NCI-H1417 (cell line): ENCODE data around the gene ABCC1.
"Not testable (repeated sequence)": the region's sequence is repeated elsewhere in the genome, so short reads cannot be mapped to it uniquely, and the experiment has no call there.

Experiments
- DNase-seq, 3 experiments: peaks; one replicate each; lab custom pipeline; 2025; lab: John Stamatoyannopoulos, UW

The ABCC1 gene

DNA sequence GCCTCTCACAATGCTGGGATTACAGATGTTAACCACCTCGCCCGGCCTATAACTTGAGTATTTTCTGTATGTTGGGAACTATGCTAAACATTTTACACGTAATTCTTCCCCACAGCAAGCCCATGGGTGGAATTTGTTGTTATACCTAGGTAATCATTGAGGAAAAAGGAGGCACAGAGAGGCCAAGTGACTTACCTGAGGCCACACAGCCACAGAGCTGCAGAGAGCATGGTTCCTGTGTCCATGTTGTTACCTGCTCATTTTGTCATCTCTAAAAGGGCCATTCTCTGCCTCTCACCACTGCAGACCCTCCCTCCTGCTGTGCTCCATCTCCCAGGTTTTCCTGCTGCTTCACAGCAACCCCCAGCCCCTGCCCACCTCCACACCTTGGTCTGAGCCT is 135.5 kb downstream of the ABCC1 start:
- no peak for DNase-seq

DNA sequence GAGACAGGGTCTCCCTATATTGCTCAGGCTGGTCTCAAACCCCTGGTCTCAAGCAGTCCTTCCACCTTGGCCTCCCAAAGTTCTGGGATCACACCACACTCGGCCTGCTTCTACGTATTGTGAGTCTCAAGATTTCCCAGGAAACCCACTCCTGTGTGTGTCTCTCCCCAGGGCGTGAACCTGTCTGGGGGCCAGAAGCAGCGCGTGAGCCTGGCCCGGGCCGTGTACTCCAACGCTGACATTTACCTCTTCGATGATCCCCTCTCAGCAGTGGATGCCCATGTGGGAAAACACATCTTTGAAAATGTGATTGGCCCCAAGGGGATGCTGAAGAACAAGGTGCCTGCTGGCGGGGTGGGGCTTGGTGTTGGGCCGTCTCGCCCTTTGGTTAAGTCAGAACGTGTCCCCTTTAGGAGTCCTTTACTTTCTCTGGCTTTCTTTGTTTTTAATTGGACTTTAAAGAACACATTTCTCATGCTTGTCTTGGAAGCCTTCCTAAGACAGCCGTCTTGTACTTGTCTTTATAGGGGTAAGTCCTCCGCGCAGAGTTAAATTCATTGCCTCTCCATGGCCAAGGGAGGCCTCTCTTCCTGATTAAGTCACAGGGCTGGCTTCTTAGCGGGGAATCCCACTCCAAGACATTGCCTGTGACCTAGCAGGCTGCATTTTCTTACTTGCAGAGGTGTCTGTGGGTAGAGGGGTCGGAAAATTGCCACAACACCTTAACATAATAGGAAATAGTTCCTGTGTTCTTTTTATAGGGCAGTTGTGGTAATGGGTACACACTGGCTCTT is 137.4 kb downstream of the ABCC1 start:
- DNase-seq = no peak

DNA sequence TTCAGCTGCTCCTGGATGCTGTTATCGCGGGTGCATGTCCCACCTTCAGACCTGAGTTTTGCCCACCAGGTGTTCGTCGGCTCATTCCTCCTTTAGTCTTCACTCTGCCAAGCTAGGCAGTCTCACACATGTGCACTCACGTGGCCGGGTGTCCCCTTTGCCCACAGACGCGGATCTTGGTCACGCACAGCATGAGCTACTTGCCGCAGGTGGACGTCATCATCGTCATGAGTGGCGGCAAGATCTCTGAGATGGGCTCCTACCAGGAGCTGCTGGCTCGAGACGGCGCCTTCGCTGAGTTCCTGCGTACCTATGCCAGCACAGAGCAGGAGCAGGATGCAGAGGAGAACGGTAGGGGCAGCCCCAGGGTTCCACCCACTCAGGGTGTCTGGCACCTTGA is 140.8 kb downstream of the ABCC1 start:
- DNase-seq = no peak

DNA sequence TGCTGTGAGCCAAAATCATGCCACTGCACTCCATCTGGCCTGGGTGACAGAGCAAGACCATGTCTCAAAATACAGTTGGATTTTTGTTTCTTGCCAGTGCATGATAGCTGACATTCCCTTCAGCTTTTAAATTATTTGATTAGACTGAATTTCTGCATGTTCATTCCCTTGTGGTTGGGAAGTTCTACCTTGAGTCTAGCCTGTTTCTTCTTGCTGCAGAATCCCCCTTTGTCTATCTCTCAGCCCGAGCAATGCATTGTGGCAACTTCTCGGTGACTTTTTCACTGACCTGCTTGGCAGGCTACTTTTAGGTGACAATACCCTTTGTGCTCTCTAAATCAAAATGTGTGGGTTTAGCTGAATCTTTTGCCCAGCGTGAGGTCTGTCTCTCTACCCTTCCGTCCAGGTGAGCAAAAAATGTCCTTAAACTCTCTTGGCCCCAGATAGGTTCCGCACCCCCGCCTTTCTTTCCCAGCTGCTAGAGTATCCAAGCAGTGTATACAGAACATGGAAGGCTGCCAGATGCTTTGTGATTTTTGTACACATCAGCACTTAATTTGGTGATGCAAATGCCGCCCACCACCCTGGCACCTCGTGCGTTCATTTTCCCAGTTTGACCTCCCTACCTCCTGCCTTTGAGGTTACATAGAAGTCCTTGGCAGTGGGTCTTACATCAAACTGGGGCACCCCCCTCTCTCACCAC is 143.7 kb downstream of the ABCC1 start:
- DNase-seq = peak in 1 of 3 experiments; percentile 36

DNA sequence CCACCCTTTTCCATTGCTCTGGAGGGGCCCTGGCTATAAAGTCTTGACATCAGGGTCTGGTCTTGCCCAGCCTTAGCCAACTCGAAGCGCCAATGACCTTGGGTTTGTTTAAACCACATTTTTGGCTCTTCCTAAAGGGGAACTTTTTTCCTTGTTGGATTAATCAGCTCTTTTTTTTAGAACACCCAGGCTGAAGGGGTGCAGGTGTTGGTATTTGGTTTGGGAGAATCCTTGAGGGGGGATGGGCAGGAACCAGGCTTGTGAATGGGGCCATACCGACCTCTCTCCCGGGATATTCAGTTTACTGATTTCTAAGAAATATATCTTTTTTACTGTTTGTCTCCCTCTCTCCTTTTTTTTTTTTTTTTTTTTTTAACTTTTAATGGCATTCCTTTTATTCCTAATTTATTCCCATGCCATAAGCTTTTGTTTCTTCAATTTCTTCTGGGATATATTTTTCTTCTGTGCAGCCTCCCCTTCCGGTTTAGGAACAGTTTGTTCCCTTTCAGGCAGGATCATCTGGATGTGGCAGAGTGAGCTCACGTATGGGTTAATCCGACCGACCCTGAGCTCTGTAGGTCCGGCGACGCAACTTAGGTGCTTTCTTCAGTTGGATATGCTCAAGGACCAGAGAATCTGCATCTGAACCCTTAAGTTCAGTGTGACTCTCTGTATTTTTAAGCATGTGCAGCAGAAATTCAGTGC is 144.4 kb downstream of the ABCC1 start:
- no peak for DNase-seq

DNA sequence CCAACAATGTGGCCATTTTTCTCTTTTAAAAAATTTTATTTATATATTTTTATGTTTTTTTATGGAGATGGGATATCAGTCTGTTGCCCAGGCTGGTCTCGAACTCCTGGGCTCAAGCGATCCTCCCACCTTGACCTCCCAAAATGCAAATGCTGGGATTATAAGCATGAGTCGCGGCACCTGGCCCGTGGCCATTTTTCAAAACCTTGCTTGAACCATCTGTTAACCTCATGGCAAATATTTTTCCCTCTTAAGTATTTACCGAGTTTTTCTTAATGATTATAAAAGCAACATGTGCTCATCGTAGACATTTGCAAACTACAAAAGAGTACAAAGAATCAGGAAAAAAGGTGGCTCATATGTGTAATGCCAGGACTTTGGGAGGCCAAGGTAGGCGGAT is 146.2 kb downstream of the ABCC1 start:
- no peak for DNase-seq

DNA sequence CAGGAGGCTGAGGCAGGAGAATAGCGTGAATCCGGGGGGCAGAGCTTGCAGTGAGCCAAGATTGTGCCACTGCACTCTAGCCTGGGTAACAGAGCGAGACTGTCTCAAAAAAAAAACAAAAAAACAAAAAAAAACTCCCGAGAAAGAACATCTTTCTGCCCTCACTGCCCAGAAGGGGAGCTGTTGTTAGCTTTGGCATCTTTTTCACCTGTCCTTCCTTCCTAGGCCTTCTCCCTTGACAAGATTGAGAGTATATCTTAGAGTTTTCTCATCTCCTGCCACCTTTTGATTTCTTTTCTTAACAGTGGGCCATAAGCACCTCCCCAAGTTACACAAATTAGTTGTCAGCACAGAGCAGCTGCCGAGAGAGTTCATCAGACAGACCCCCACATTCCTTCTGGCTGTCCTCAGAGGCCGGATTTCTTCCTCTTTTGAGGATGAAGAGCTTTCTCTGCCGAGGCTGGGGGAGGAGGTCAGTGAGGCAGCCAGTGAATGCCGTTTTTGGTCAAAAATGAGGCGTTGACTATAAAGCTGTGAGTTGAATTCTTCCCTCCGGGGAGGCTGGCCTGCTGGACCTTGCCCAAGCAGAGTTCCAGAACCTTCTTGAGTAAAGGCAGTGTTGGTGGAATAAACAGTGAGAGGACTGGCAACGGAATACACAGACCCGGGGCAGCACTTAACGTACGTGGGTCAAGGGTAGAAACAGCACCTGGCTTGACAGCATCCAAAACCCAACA is 146.9 kb downstream of the ABCC1 start:
- DNase-seq = no peak

DNA sequence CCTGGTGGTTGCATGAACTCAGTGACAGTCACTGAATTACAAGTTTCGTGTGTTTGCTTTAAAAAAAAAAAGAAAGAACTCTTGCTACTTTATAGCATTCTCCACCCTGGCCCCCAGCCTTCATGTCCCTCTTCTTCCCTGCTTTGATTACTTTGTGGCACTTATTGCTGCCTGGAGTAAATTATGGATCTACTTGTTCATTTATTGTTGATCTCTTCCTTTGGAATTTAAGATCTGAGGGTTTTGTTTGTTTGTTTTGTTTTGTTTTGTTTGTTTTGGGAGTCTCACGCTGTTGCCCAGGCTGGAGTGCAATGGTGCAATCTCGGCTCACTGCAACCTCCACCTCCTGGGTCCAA is 147.4 kb downstream of the ABCC1 start:
- DNase-seq = no peak

DNA sequence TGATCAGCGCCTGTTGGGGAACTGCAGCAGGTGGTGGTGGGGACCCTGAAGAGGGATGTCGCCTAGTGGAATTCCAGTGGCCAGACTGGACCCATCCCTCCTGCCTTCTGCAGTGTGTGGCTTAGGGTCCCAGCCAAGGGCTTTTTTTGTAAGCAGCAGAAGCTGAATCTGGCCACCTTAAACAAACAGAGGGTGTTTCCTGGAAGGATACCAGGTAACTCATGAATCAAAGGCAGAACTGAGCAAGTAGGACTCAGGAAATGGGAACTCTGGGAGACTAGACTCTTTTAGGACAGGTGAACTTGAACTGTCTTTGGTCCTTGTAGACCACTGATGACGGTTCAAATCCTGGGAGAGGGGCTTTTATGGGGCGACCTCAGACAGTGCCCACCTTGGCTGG is 149.9 kb downstream of the ABCC1 start:
- no peak for DNase-seq

DNA sequence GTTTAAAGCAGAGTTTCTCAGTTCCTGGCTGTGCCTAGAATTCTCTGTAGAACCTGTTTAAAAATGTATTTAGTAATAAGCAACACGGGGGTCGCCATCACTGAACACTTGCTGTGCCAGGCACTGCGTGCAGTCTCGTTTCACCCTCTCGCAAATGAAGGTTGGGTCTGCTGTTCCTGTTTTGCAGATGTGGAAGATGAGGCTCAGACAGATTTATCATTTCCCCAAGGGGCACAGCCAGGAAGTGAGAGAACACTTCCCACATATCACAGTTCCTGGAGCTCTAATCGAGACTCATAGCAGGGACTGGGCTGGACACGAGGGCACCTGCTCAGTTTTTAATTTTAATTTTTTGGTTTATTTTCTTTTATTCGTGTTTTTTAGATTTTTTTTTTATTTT is 151.2 kb downstream of the ABCC1 start:
- no peak for DNase-seq

DNA sequence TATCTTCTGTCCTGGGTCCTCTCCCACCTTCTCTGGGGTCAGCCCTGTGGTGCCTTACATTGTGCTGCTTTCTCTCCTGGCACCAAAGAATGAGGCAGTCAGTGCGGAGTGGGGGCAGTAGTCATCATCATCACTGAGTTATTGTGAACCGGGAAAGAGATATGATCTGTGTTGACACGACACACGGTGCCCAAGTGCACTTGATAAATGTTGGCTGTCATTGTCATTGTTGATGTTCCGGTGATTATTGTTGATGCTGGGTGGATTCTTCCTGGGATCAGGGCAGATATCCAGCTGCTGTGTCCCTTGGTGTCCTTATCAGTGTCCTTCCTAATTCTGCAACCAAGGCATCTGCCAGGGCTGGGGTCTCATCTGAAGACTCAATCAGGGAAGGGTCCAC is 152.2 kb downstream of the ABCC1 start:
- DNase-seq = no peak

DNA sequence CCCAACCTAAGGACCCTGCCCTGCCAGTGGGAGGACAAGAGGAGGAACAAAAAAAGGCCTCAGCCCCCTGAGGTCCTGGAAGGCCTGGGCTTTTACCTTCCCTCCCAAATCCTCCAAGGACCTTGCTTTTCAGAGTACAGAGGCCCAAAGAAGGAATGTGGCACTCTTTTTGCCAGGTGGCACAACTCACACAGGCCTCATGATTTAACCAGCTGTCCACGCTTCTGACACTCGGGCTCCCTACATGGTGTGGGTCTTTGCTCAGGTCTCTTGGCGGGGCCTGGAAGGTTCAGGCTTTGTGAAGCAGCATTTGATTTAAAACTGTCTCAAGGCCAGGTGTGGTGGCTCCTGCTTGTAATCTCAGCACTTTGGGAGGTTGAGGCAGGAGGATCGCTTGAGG is 153.3 kb downstream of the ABCC1 start:
- DNase-seq = no peak

DNA sequence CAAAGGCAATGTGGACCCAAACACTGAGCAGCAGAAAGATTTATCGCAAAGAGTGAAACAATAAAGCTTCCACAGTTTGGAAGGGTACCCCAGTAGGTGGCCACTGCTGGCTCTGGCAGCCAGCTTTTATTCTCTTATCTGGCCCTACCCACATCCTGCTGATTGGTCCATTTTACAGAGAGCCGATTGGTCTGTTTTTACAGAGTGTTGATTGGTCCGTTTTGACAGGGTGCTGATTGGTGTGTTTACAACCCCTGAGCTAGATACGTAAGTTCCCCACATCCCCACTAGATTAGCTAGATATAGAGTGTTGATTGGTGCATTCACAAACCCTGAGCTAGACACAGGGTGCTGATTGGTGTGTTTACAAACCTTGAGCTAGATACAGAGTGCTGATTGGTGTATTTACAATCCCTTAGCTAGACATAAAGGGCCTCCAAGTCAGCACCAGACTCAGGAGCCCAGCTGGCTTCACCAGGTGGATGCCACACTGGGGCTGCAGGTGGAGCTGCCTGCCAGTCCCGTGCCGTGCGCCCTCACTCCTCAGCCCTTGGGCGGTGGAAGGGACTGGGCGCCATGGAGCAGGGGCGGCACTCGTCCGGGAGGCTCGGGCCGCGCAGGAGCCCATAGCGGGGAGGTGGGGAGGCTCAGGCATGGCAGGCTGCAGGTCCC is 154.9 kb downstream of the ABCC1 start:
- not testable (repeated sequence) for DNase-seq

DNA sequence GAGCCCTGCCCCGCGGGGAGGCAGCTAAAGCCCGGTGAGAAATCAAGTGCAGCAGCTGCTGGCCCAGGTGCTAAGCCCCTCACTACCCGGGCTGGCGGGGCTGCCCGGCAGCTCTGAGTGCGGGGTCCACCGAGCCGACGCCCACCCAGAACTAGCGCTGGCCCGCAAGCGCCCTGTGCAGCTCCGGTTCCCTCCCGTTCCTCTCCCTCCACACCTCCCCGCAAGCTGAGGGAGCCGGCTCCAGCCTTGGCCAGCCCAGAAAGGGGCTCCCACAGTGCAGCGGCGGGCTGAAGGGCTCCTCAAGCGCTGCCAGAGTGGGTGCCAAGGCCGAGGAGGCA is 155.4 kb downstream of the ABCC1 start:
- not testable (repeated sequence) for DNase-seq

DNA sequence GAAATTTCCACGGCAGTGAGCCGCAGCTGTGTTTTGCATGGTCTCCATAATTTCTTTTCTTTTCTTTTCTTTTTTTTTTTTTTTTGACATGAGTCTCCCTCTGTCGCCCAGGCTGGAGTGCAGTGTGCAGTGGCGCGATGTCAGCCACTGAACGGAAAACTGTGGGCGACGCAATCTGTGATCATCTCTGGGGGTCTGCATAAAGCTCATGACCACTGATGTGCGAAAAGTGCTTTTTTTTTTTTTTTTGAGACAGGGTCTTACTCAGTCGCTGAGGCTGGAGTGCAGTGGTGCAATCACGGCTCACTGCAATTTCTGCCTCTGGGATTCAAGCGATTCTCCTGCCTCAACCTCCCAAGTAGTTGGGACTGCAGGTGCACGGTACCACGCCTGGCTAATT is 156.2 kb downstream of the ABCC1 start:
- no peak for DNase-seq

DNA sequence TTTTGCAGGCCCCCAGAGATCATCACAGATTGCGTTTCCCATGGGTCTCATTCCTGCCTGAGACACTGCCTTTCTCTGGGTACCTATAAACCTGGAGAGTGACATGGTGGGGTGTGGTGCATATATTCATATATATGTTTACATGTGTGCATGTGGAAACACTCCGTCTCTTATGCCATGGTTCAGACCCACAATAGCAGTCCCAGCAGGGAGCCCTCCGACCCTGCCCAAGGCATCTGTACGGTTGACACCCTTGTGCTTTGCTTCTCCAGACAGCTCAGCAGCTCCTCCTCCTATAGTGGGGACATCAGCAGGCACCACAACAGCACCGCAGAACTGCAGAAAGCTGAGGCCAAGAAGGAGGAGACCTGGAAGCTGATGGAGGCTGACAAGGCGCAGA is 157.1 kb downstream of the ABCC1 start:
- no peak for DNase-seq

DNA sequence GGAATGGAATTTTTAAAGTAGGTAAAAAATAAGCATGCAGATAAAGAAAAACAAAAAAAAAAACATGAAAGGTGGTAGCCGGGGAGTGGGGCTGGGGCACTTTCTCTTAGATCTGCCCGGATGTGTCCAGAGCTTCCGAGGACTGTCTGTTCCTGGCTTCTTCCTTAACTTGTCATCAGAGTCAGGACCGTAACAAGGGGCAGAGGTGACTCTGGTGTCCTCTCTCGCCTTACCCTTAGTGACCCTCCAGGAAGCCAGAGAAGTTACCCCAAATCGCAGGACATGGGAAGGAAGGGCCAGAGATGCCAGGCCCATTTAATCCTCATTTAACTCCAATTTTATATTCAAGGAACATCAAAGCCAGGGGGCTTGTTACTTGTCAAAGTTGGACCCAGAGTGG is 158.4 kb downstream of the ABCC1 start:
- DNase-seq = no peak

DNA sequence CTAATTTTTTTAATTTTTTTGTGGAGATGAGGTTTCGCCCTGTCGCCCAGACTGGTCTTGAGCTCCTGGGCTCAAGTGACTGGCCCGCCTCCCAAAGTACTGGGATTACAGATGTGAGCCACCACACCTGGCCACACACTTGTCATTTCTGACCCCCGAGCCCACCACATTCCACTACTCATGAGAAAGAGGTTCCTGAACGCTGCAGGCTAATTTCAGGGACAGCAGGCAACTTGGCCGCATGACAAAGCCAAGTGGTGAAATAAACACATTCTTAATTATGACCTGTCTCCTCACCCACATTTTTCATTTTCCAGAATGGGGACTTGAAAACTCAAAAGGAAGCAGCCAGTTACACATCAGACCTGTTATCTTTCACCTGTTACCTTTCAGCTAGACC is 159.3 kb downstream of the ABCC1 start:
- DNase-seq = no peak

DNA sequence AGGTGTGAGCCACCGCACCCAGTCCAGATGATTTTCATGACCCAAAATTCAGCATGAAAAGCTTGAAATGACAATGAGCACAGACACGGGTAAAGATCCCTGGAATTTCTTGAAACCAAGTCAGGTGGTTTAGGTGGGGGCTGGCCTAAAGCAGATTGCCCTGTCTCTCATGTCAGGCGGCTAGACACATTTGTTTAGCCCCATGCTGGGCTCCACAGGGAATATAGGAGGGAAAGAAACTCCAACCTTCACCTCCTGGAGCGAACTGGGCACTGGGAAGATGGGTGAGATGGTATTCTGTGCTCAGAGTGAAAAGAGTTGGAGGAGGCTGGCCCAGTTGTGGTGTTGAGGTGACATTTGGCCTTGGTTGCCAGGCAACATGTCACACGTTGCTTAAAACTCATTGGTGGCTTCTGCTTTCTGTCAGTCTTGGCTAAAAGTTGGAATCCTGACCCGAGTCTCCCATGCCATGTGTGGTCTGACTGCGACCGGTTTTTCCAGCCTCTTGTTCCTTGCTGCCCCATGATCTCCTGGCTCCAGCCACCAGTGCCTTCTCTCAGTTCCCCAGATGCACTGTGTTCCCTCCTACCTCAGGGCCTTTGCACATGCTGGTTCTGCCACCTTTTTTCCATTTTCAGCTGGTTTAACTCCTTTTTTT is 160.2 kb downstream of the ABCC1 start:
- no peak for DNase-seq

DNA sequence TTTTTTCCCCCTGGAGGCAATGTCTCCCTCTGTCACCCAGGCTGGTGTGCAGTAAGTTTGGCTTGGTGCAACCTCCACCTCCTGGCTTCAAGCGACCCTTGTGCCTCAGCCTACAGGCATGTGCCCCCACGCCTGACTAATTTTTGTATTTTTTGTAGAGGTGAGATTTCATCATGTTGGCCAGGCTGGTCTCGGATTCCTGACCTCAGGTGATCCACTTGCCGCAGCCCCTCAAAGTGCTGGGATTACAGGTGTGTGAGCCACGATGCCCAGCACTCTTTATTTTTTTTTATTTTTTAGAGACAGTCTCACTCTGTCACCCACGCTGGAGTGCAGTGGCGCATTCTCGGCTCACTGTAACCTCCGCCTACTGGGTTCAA is 160.7 kb downstream of the ABCC1 start:
- DNase-seq = no peak

DNA sequence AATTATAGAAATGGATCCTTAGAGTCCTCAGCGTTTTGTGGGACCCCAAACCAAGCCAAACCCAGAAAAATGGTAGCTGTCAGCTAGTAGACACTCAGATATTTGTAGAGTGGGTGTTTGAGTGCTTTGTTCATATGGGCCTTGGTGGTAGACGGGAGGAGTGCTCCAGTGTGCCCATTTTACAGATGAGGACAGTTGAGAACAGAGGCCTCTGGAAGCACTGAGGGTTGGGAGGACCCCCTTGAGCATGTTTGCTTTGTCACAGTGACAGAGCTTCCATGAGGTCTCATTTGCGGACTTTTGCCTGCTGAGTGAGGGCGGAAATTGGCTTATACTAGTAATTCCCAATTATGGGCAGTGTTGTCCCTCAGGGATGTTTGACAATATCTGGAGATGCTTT is 162.2 kb downstream of the ABCC1 start:
- DNase-seq = no peak
